ENCODE measurements around the gene IGF2BP1. TPM values are rescaled to one million over a fixed set of nuclear protein-coding genes. Genes with fewer than 3 reads are reported as not detected.

The IGF2BP1 gene
- total RNA-seq, 1 donor from 2014 or later, result 260 TPM

DNA sequence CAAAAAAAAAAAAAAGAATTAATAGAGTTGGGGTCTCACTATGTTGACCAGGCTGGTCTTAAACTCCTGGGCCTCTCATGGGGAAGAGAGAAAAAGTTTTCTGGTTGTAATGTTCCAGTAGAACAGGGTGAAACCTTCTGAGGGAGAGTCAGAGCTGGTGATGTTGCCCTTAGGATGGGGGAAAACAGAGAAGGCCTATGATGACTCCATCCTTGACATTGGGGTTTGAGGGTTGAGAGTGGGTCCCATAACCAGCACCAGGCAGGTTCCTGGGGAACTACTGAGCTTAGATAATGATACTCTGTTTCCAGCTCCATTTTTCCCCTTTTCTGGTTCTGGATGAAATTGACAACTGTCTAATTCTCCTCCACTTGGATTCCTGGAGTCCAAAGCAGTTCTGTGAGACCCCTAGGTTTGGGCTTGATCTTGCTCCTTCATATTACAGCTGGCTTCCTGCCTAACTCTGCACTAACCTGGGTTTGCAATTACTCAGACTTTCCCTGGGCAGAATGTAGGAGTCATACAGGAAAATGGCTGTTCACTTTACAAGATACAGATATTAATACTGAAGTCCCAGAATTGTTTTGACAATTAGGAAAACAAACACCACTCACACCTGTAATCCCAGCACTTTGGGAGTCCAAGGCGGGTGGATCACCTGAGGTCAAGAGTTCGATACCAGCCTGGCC, 72.5 kb downstream of the IGF2BP1 start:
- no peaks in the 10 kb centered on the region for H4K20me1 ChIP-seq (ENCODE audit: insufficient read depth, low read length)
- no peak overlapping the region for H3K4me3 Mint-ChIP-seq (ENCODE audit: unreplicated experiment)
- FAIRE-seq, result no peak
- no peaks in the 10 kb centered on the region for H3K27me3 ChIP-seq (ENCODE audit: insufficient read depth, low read length)
- H3K4me3 ChIP-seq (ENCODE audit: insufficient read depth, low read depth, low read length), result no peak overlapping the region
- no peaks in the 10 kb centered on the region for H3K9me3 Mint-ChIP-seq (ENCODE audit: unreplicated experiment)
- TF ChIP-seq EZH2 (IDR thresholded peaks at IDR 0.05; ENCODE audit: insufficient read depth, low read length) (no peak), CTCF (IDR thresholded peaks at IDR 0.05; ENCODE audit: insufficient read depth, low read depth, low read length) (no peak)
- no peak overlapping the region for H3K27ac ChIP-seq (ENCODE audit: low read depth, low read length)
- H3K9me3 ChIP-seq (ENCODE audit: insufficient read depth, low read depth, low read length), result no peaks in the 10 kb centered on the region
- H3K4me1 Mint-ChIP-seq (ENCODE audit: low read depth, unreplicated experiment), result no peaks in the 10 kb centered on the region
- no peaks in the 10 kb centered on the region for H3K27me3 Mint-ChIP-seq (ENCODE audit: low read depth, unreplicated experiment)
- H3K4me2 ChIP-seq (ENCODE audit: low read length), result no peak overlapping the region
- no peak overlapping the region for H2AFZ ChIP-seq (ENCODE audit: low read depth, low read length)
- DNase-seq (ENCODE audit: low read depth), result no peak
- H3K36me3 Mint-ChIP-seq (ENCODE audit: low read depth, unreplicated experiment), result no peaks in the 10 kb centered on the region
- no peaks in the 10 kb centered on the region for H3K36me3 ChIP-seq (ENCODE audit: insufficient read depth, low read length)
- no peaks in the 10 kb centered on the region for H3K79me2 ChIP-seq (ENCODE audit: insufficient read depth, low read length)
- no peak overlapping the region for H3K9ac ChIP-seq (ENCODE audit: low read length)
- no peak overlapping the region for H3K27ac Mint-ChIP-seq (ENCODE audit: unreplicated experiment)
- peaks cover 20% of the 10 kb centered on the region for H3K4me1 ChIP-seq (ENCODE audit: insufficient read depth, low read length)

GRCh38 chr17:49071106-49071505, 73.9 kb downstream of the IGF2BP1 start:
- Histone ChIP-seq H2AFZ (ENCODE audit: low read depth, low read length) (no peak overlapping the region), H4K20me1 (ENCODE audit: insufficient read depth, low read length) (no peaks in the 10 kb centered on the region), H3K27ac (ENCODE audit: low read depth, low read length) (no peak overlapping the region), H3K9ac (ENCODE audit: low read length) (no peak overlapping the region), H3K36me3 (ENCODE audit: insufficient read depth, low read length) (no peaks in the 10 kb centered on the region), H3K79me2 (ENCODE audit: insufficient read depth, low read length) (no peaks in the 10 kb centered on the region), H3K4me3 (ENCODE audit: insufficient read depth, low read depth, low read length) (no peak overlapping the region), H3K4me1 (ENCODE audit: insufficient read depth, low read length) (peaks cover 22% of the 10 kb centered on the region), H3K9me3 (ENCODE audit: insufficient read depth, low read depth, low read length) (no peaks in the 10 kb centered on the region), H3K4me2 (ENCODE audit: low read length) (no peak overlapping the region), H3K27me3 (ENCODE audit: insufficient read depth, low read length) (no peaks in the 10 kb centered on the region)
- DNase-seq (ENCODE audit: low read depth), result no peak
- no peak for FAIRE-seq
- H3K27me3 Mint-ChIP-seq (ENCODE audit: low read depth, unreplicated experiment), result no peaks in the 10 kb centered on the region
- no peaks in the 10 kb centered on the region for H3K9me3 Mint-ChIP-seq (ENCODE audit: unreplicated experiment)
- H3K27ac Mint-ChIP-seq (ENCODE audit: unreplicated experiment), result no peak overlapping the region
- no peak for TF ChIP-seq CTCF (IDR thresholded peaks at IDR 0.05; ENCODE audit: insufficient read depth, low read depth, low read length)
- TF ChIP-seq EZH2 (IDR thresholded peaks at IDR 0.05; ENCODE audit: insufficient read depth, low read length), result no peak
- no peaks in the 10 kb centered on the region for H3K36me3 Mint-ChIP-seq (ENCODE audit: low read depth, unreplicated experiment)
- no peak overlapping the region for H3K4me3 Mint-ChIP-seq (ENCODE audit: unreplicated experiment)
- H3K4me1 Mint-ChIP-seq (ENCODE audit: low read depth, unreplicated experiment), result no peaks in the 10 kb centered on the region

DNA sequence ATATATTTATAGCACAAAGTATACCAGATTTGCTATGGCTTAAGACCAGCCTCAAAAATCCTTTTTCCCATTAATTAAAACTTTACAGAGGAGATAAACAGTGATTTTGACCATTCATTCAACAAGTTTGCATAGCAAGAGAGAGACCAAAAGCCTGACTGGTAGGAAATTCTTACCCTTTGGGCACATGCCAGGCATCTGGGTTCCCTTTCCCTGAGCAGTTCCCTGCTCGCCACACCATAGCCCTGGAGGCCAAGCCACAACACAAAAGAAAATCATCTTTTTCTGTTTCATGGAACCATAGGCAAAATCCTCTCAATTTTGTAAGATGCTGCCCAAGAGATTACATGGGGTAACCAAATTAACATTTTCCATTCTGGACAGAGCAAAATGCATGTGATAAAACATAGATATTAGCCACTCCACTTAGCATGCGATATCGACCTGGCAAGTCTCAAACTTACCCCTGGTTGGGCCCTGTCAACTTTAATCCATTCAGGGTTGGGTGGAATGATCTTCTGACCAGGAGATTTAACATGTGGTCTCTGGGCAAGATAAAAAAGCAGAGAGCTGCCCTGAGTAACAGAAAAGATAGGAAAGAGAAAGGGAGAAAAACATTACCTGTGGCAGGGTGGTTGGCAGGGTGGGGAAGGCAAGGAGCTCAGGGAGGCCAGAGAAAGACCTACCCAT, 77.8 kb downstream of the IGF2BP1 start:
- Histone ChIP-seq H4K20me1 (ENCODE audit: insufficient read depth, low read length) (no peaks in the 10 kb centered on the region), H3K4me2 (ENCODE audit: low read length) (no peak overlapping the region), H3K9me3 (ENCODE audit: insufficient read depth, low read depth, low read length) (no peaks in the 10 kb centered on the region), H3K79me2 (ENCODE audit: insufficient read depth, low read length) (no peaks in the 10 kb centered on the region), H3K27ac (ENCODE audit: low read depth, low read length) (no peak overlapping the region), H3K4me1 (ENCODE audit: insufficient read depth, low read length) (peaks cover 24% of the 10 kb centered on the region), H3K4me3 (ENCODE audit: insufficient read depth, low read depth, low read length) (no peak overlapping the region), H3K27me3 (ENCODE audit: insufficient read depth, low read length) (no peaks in the 10 kb centered on the region), H2AFZ (ENCODE audit: low read depth, low read length) (no peak overlapping the region), H3K36me3 (ENCODE audit: insufficient read depth, low read length) (no peaks in the 10 kb centered on the region), H3K9ac (ENCODE audit: low read length) (no peak overlapping the region)
- Mint-ChIP-seq H3K27ac (ENCODE audit: unreplicated experiment) (no peak overlapping the region), H3K9me3 (ENCODE audit: unreplicated experiment) (no peaks in the 10 kb centered on the region), H3K4me3 (ENCODE audit: unreplicated experiment) (no peak overlapping the region), H3K27me3 (ENCODE audit: low read depth, unreplicated experiment) (no peaks in the 10 kb centered on the region), H3K4me1 (ENCODE audit: low read depth, unreplicated experiment) (peaks cover 5% of the 10 kb centered on the region), H3K36me3 (ENCODE audit: low read depth, unreplicated experiment) (no peaks in the 10 kb centered on the region)
- FAIRE-seq (no peak), DNase-seq (ENCODE audit: low read depth) (peak; percentile 26)
- TF ChIP-seq CTCF (IDR thresholded peaks at IDR 0.05; ENCODE audit: insufficient read depth, low read depth, low read length) (no peak), EZH2 (IDR thresholded peaks at IDR 0.05; ENCODE audit: insufficient read depth, low read length) (no peak)

Data from astrocyte (in vitro differentiated cells and primary cell).